ENCODE measurements around the gene TRAPPC6A.
"Not testable (repeated sequence)": the region's sequence is repeated elsewhere in the genome, so short reads cannot be mapped to it uniquely, and the experiment has no call there.

The TRAPPC6A gene

DNA sequence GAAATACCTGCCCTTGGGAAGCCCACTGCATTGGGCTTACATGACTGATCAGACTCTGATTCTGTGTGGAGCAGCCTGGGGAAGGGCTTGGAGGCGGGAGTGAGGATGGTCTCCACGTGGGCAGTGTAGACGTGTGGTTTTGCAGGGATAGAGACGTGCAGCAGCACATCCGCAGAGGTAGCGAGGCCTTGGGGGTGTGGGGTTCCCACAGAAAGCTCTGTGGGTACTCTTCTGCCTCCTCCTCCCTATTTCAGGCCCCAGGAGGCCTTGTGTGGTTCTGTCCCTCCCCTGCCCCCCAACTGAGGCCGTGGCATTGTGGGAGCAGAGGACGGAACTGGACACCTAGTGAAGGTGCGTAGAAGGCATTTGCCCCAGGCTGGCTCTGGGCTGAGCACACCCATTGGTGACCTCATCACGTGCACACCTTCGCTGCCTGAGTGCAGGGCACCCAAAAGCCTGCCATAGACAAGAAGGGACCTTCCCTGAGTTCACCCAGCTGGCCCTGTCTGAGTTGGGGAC, 56.2 kb downstream of the TRAPPC6A start:
- Histone ChIP-seq H4K20me1 (peaks cover 91 to 100% (median 100%) of the 10 kb centered on the region in 11 experiments), H3K4me1 (peaks cover 64 to 99% (median 89%) of the 10 kb centered on the region in 10 experiments), H3K4me3 (no peak overlapping the region; a peak in 2 of 20 replicates), H3K27ac (peak overlapping the region in 8 of 11 experiments; percentile 1 to 56 (median 41); a peak in 13 of 22 replicates), H3K9me3 (replicated peaks in 1 of 11) (no peaks in the 10 kb centered on the region), H3K27me3 (no peaks in the 10 kb centered on the region), H3K36me3 (peaks cover 4 to 14% (median 7%) of the 10 kb centered on the region in 11 experiments; a peak in 14 of 22 replicates), H3K4me2 (peak overlapping the region; percentile 80 to 97 (median 93)), H3K9ac (peak overlapping the region in 9 of 11 experiments; percentile 24 to 65 (median 47); a peak in 13 of 22 replicates)
- TF ChIP-seq Cebpa-rat (IDR thresholded peaks at IDR 0.05) = no peak

DNA sequence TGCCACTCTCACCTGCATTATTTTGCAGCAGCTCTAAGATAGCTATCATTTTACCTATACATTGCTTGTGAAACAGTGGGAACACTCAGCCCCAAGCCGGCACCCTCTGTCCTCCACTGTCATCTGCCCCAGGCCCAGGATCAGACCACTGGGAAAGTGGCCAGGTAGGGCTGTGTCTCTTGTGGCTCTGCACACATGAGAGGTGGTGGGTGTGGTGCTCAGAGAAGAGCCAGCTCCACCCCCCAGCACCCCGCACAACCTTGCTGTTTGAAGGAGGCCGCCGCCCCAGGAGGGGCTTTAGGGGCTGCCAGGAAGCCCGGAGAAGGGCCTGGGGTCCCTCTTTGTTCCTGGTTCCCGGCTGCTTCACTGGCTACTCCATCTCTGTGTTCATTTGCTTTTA, 58.5 kb downstream of the TRAPPC6A start:
- Histone ChIP-seq H3K27me3 (no peaks in the 10 kb centered on the region), H3K9me3 (replicated peaks in 1 of 11) (no peaks in the 10 kb centered on the region), H3K27ac (peak overlapping the region in 4 of 11 experiments; percentile 72 to 85 (median 78); a peak in 7 of 22 replicates), H3K4me3 (peak overlapping the region in 2 of 10 experiments; percentile 24 to 53; a peak in 1 of 20 replicates), H4K20me1 (peaks cover 74 to 100% (median 100%) of the 10 kb centered on the region in 11 experiments), H3K36me3 (peaks cover 0 to 12% (median 4%) of the 10 kb centered on the region in 11 experiments; a peak in 5 of 22 replicates), H3K9ac (peak overlapping the region in 5 of 11 experiments; percentile 42 to 77 (median 71); a peak in 7 of 22 replicates), H3K4me1 (peaks cover 79 to 100% (median 98%) of the 10 kb centered on the region in 10 experiments), H3K4me2 (peak overlapping the region; percentile 83 to 97 (median 93))
- no peak for TF ChIP-seq Cebpa-rat (IDR thresholded peaks at IDR 0.05)

DNA sequence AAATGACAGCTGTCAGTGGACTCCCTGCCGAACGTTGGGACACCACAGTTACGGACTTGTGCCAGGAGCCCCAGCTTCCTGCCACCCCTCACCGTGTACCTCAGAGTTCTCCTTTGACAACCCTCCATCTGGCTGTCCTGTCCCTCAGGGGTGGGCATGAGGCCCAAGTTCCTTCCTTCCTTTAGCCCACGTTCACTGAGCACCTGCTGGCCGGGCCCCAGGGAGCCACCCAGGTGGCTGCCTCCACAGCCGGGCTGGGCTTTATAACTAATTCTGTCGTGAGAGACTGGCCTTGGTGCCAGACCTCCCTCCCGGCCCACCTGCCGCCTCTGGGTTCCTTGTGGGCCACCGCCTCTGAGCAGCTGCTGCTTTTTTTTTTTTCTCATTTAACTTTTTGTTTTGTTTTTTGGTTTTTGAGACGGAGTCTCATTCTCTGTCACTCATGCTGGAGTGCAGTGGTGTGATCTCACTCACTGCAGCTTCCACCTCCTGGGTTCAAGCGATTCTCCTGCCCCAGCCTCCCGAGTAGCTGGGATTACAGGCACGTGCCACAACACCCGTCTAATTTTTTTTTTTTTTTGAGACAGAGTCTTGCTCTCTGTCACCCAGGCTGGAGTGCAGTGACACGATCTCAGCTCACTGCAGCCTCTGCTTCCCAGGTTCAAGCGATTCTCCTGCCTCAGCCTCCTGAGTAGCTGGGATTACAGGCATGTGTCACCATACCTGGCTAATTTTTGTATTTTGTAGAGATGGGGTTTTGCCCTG, 59.3 kb downstream of the TRAPPC6A start:
- peaks cover 85 to 100% (median 98%) of the 10 kb centered on the region in 10 experiments for H3K4me1 ChIP-seq
- peak overlapping the region; percentile 83 to 97 (median 93) for H3K4me2 ChIP-seq
- H3K36me3 ChIP-seq = peaks cover 0 to 12% (median 4%) of the 10 kb centered on the region in 11 experiments; a peak in 5 of 22 replicates
- peak overlapping the region in 8 of 11 experiments; percentile 4 to 85 (median 69); a peak in 13 of 22 replicates for H3K27ac ChIP-seq
- peak overlapping the region; percentile 9 to 77 (median 53); a peak in 17 of 22 replicates for H3K9ac ChIP-seq
- H4K20me1 ChIP-seq = peaks cover 66 to 100% (median 100%) of the 10 kb centered on the region in 11 experiments
- peak overlapping the region in 4 of 10 experiments; percentile 1 to 53 (median 31); a peak in 7 of 20 replicates for H3K4me3 ChIP-seq
- H3K9me3 ChIP-seq (replicated peaks in 1 of 11); H3K27me3 ChIP-seq: not testable (repeated sequence)

DNA sequence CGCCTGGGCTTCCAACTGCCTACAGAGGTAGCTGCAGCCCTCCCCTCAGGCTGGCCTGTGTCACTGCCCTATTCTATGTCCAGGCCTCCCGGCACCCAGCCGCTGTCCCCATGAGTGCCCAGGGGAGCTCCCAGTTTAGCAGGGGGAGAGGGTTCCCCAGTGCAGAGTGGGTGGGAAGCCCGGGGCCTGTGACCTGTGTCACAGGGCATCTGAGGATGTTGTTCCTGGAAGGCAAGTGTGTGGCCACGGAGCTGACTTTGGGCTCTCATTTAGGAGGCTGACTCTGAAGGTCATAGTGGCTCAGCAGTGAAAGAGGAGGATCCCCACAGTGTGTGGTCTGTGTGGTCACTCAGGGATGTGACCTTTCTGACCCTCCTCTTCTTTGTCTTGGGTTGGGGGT, 59.9 kb downstream of the TRAPPC6A start:
- Histone ChIP-seq H3K4me2 (peak overlapping the region; percentile 83 to 97 (median 93)), H3K36me3 (peaks cover 0 to 5% (median under 1%) of the 10 kb centered on the region in 11 experiments; a peak in 3 of 22 replicates), H3K27me3 (no peaks in the 10 kb centered on the region), H3K9me3 (replicated peaks in 1 of 11) (no peaks in the 10 kb centered on the region), H3K4me1 (peaks cover 91 to 100% (median 99%) of the 10 kb centered on the region in 10 experiments), H3K27ac (peak overlapping the region in 8 of 11 experiments; percentile 28 to 85 (median 69); a peak in 15 of 22 replicates), H3K4me3 (peak overlapping the region in 6 of 10 experiments; percentile 1 to 53 (median 20); a peak in 8 of 20 replicates), H3K9ac (peak overlapping the region; percentile 9 to 77 (median 53); a peak in 20 of 22 replicates), H4K20me1 (peaks cover 60 to 100% (median 100%) of the 10 kb centered on the region in 11 experiments)
- TF ChIP-seq Cebpa-rat (IDR thresholded peaks at IDR 0.05) = no peak

DNA sequence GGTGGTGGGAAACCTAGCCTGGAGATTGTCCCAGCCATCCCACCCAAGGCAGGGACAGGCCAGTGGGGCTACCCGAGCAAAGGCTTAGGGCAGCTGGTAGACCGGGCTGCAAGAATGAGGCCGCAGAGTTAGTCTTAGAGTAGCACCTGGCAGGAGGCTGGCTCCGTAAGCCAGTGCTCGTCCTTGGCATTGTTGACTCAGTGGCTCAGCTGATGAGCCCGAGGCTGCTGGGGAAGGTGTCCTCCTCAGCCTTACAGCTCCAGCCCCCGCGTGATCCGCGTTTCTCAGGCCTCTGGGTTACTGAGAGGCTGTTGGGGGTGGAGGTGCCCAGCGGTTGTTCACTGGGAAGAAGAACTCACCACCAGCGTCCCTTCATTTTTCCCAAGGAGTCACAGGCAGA, 60.4 kb downstream of the TRAPPC6A start:
- Histone ChIP-seq H4K20me1 (peaks cover 60 to 100% (median 100%) of the 10 kb centered on the region in 11 experiments), H3K4me2 (peak overlapping the region; percentile 83 to 97 (median 93))

DNA sequence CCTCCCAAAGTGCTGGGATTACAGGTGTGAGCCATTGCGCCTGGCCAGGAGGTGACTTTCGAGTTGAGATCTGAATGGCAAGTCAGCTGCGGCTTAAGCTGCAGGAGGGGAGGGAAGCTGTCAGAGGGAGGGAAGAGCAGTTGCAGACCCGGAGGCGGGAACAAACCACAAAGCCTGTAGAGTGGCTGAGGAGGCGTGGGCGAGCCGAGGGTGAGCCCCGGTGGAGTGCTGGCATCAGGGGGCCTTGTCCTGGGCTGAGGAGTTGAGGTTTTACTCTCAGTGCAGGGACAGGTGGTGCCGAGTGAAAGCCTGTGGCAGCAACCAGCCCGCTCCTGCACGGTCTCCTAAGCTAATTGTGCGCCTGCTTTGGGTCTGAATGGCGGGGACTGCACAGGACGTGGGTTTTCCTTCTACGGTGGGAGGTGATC, 60.9 kb downstream of the TRAPPC6A start:
- Histone ChIP-seq H3K27me3 (no peaks in the 10 kb centered on the region), H3K36me3 (peaks cover 0 to 6% (median 0%) of the 10 kb centered on the region in 11 experiments; a peak in 4 of 22 replicates), H3K4me1 (peaks cover 100% of the 10 kb centered on the region in 10 experiments), H3K4me2 (peak overlapping the region; percentile 83 to 97 (median 93)), H3K4me3 (peak overlapping the region in 4 of 10 experiments; percentile 1 to 53 (median 32); a peak in 7 of 20 replicates), H3K9me3 (replicated peaks in 1 of 11) (no peaks in the 10 kb centered on the region), H3K27ac (peak overlapping the region in 8 of 11 experiments; percentile 49 to 85 (median 77); a peak in 16 of 22 replicates), H4K20me1 (peaks cover 55 to 100% (median 100%) of the 10 kb centered on the region in 11 experiments), H3K9ac (peak overlapping the region; percentile 9 to 77 (median 53); a peak in 16 of 22 replicates)
- TF ChIP-seq Cebpa-rat (IDR thresholded peaks at IDR 0.05) = no peak

More for the DNA sequence above, 60.4 kb downstream of the TRAPPC6A start:
- H3K27me3 ChIP-seq = no peaks in the 10 kb centered on the region
- peak overlapping the region in 8 of 11 experiments; percentile 28 to 85 (median 69); a peak in 16 of 22 replicates for H3K27ac ChIP-seq
- TF ChIP-seq Cebpa-rat (IDR thresholded peaks at IDR 0.05) = no peak
- H3K9me3 ChIP-seq (replicated peaks in 1 of 11) = no peaks in the 10 kb centered on the region
- H3K36me3 ChIP-seq = peaks cover 0 to 5% (median 0%) of the 10 kb centered on the region in 11 experiments; a peak in 1 of 22 replicates
- H3K9ac ChIP-seq = peak overlapping the region; percentile 9 to 77 (median 53); a peak in 20 of 22 replicates
- H3K4me3 ChIP-seq = peak overlapping the region in 5 of 10 experiments; percentile 1 to 53 (median 21); a peak in 7 of 20 replicates
- peaks cover 96 to 100% (median 100%) of the 10 kb centered on the region in 10 experiments for H3K4me1 ChIP-seq

DNA sequence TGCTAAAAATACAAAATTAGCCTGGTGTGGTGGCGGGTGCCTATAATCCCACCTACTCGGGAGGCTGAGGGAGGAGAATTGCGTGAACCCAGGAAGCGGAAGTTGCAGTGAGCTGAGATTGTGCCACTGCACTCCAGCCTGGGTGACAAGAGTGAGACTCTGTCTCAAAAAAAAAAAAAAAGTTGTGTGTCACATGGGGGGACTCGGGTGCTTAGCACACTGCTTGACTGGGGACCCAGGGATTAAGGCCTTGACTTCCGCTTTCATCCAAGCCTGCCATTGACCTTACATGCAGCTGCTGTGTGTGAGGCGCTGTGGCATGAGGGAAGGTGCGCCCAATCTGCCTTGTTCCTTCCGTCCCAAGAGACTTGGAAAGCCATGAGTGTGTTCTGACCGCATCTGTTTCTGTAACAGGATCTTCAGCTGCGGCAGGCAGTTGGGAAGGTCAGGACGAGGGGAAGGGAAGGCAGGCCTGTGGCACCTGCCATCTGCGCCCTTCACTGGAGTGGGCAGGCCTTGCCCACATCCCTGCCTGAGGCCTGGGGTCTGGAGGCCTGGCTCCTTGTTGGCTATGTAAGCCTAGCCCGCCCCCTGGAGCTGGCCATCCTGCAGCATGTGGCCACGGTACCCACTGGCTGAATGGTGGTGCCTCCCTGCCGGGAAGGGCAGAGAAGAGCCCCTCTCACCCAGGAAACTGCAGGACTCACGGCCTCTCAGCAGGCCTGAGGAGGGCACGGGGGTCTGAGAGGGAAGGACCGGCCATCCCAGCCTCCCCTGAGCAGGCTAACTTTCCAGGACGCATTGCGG, 62.0 kb downstream of the TRAPPC6A start:
- Histone ChIP-seq H3K27me3 (no peaks in the 10 kb centered on the region), H3K4me2 (peak overlapping the region; percentile 83 to 97 (median 93)), H3K4me3 (peak overlapping the region in 2 of 10 experiments; percentile 4 to 10; a peak in 4 of 20 replicates), H3K9me3 (replicated peaks in 1 of 11) (no peaks in the 10 kb centered on the region), H3K27ac (peak overlapping the region in 10 of 11 experiments; percentile 8 to 84 (median 74); a peak in 20 of 22 replicates), H3K36me3 (peaks cover 0 to 10% (median 0%) of the 10 kb centered on the region in 11 experiments; a peak in 4 of 22 replicates), H3K4me1 (peaks cover 99 to 100% (median 100%) of the 10 kb centered on the region in 10 experiments), H4K20me1 (peaks cover 43 to 100% (median 100%) of the 10 kb centered on the region in 11 experiments), H3K9ac (peak overlapping the region in 10 of 11 experiments; percentile 18 to 73 (median 56); a peak in 17 of 22 replicates)
- no peak; a peak in 1 of 22 replicates for TF ChIP-seq Cebpa-rat (IDR thresholded peaks at IDR 0.05)
